ENCODE data around the gene ATAD3C. TPM values are rescaled to one million over a fixed set of nuclear protein-coding genes. Genes with fewer than 3 reads are reported as not detected.

Gene ATAD3C
- not detected in 5 replicates for total RNA-seq (2022; extraction: Qiagen RNA extraction)

GRCh38 chr1:1449099-1449739 is at the start of gene ATAD3C:
Gene ATAD3C, plus strand, starts transcription at chr1:1449689. Its CDS starts 995 bp downstream, at chr1:1450684.

GRCh38 chr1:1406821-1407635 is 42.5 kb upstream of the ATAD3C start, which contains the start of gene MRPL20:
Gene MRPL20, minus strand, starts transcription at chr1:1407293. Its CDS starts 76 bp downstream, at chr1:1407217.

GRCh38 chr1:1421147-1421906 is 28.2 kb upstream of the ATAD3C start, which contains the start of gene ANKRD65:
Gene ANKRD65, minus strand, starts transcription at chr1:1421276. Its CDS starts 271 bp downstream, at chr1:1421005.

GRCh38 chr1:1435106-1435903 is 14.2 kb upstream of the ATAD3C start, which contains the start of gene VWA1:
Gene VWA1, plus strand, starts transcription at chr1:1435690. Its CDS starts 59 bp downstream, at chr1:1435749.

GRCh38 chr1:1471389-1472052 is 22.0 kb downstream of the ATAD3C start, which contains the start of gene ATAD3B:
Gene ATAD3B, plus strand, starts transcription at chr1:1471765. Its CDS starts 120 bp downstream, at chr1:1471885.

GRCh38 chr1:1511533-1512285 is 62.2 kb downstream of the ATAD3C start, which contains the start of gene ATAD3A:
Gene ATAD3A, plus strand, starts transcription at chr1:1512162. Its CDS starts 107 bp downstream, at chr1:1512269.

Other genes with a start within 250 kb of the ATAD3C start
- gene TNFRSF18, start 243.1 kb upstream of the ATAD3C start, total RNA-seq (2022; extraction: Qiagen RNA extraction), result 0.15 to 0.25 TPM (median 0.15 TPM) in 3 of 5 replicates, not detected in the others
- gene TNFRSF4, start 235.5 kb upstream of the ATAD3C start, total RNA-seq (2022; extraction: Qiagen RNA extraction), result 0.11 to 0.19 TPM (median 0.14 TPM) in 3 of 5 replicates, not detected in the others
- 101 to 136 TPM (median 127 TPM) in 5 replicates for gene SDF4, start 217.7 kb upstream of the ATAD3C start, total RNA-seq (2022; extraction: Qiagen RNA extraction)
- gene B3GALT6, start 217.5 kb upstream of the ATAD3C start, total RNA-seq (2022; extraction: Qiagen RNA extraction), result 9.8 to 19.7 TPM (median 18.1 TPM) in 5 replicates
- gene C1QTNF12, start 203.0 kb upstream of the ATAD3C start, total RNA-seq (2022; extraction: Qiagen RNA extraction), result 0.80 to 2.0 TPM (median 1.6 TPM) in 5 replicates
- 34.9 to 47.9 TPM (median 46.3 TPM) in 5 replicates for gene UBE2J2, start 175.8 kb upstream of the ATAD3C start, total RNA-seq (2022; extraction: Qiagen RNA extraction)
- gene SCNN1D, start 169.3 kb upstream of the ATAD3C start, total RNA-seq (2022; extraction: Qiagen RNA extraction), result 0.55 to 1.4 TPM (median 1.1 TPM) in 5 replicates
- gene ACAP3, start 141.8 kb upstream of the ATAD3C start, total RNA-seq (2022; extraction: Qiagen RNA extraction), result 7.7 to 20.8 TPM (median 16.8 TPM) in 5 replicates
- gene PUSL1, start 141.1 kb upstream of the ATAD3C start, total RNA-seq (2022; extraction: Qiagen RNA extraction), result 15.3 to 25.8 TPM (median 22.7 TPM) in 5 replicates
- 44.9 to 66.1 TPM (median 60.9 TPM) in 5 replicates for gene INTS11, start 125.0 kb upstream of the ATAD3C start, total RNA-seq (2022; extraction: Qiagen RNA extraction)
- 15.0 to 22.7 TPM (median 22.0 TPM) in 5 replicates for gene CPTP, start 124.9 kb upstream of the ATAD3C start, total RNA-seq (2022; extraction: Qiagen RNA extraction)
- gene TAS1R3, start 118.4 kb upstream of the ATAD3C start, total RNA-seq (2022; extraction: Qiagen RNA extraction), result 0.14 to 0.30 TPM (median 0.16 TPM) in 5 replicates
- 38.7 to 77.6 TPM (median 66.9 TPM) in 5 replicates for gene DVL1, start 100.3 kb upstream of the ATAD3C start, total RNA-seq (2022; extraction: Qiagen RNA extraction)
- 0.19 to 0.46 TPM (median 0.32 TPM) in 4 of 5 replicates, not detected in the other for gene MXRA8, start 91.1 kb upstream of the ATAD3C start, total RNA-seq (2022; extraction: Qiagen RNA extraction)
- gene AURKAIP1, start 74.5 kb upstream of the ATAD3C start, total RNA-seq (2022; extraction: Qiagen RNA extraction), result 107 to 186 TPM (median 170 TPM) in 5 replicates
- 42.1 to 63.9 TPM (median 54.3 TPM) in 5 replicates for gene CCNL2, start 50.4 kb upstream of the ATAD3C start, total RNA-seq (2022; extraction: Qiagen RNA extraction)
- 130 to 166 TPM (median 137 TPM) in 5 replicates for gene MRPL20, start 42.4 kb upstream of the ATAD3C start, total RNA-seq (2022; extraction: Qiagen RNA extraction)
- 0.07 to 0.19 TPM in 2 of 5 replicates, not detected in the others for gene ANKRD65, start 28.4 kb upstream of the ATAD3C start, total RNA-seq (2022; extraction: Qiagen RNA extraction)
- gene VWA1, start 14.0 kb upstream of the ATAD3C start, total RNA-seq (2022; extraction: Qiagen RNA extraction), result 3.6 to 14.7 TPM (median 14.1 TPM) in 5 replicates
- 1.2 to 3.6 TPM (median 3.0 TPM) in 5 replicates for gene ATAD3B, start 22.1 kb downstream of the ATAD3C start, total RNA-seq (2022; extraction: Qiagen RNA extraction)
- gene ATAD3A, start 62.5 kb downstream of the ATAD3C start, total RNA-seq (2022; extraction: Qiagen RNA extraction), result 28.1 to 41.2 TPM (median 37.2 TPM) in 5 replicates
- gene TMEM240, start 90.9 kb downstream of the ATAD3C start, total RNA-seq (2022; extraction: Qiagen RNA extraction), result 0.24 to 1.1 TPM (median 0.32 TPM) in 5 replicates
- 90.7 to 106 TPM (median 100 TPM) in 5 replicates for gene SSU72, start 125.2 kb downstream of the ATAD3C start, total RNA-seq (2022; extraction: Qiagen RNA extraction)
- 5.8 to 8.8 TPM (median 8.1 TPM) in 5 replicates for gene FNDC10, start 150.4 kb downstream of the ATAD3C start, total RNA-seq (2022; extraction: Qiagen RNA extraction)
- gene MIB2, start 165.8 kb downstream of the ATAD3C start, total RNA-seq (2022; extraction: Qiagen RNA extraction), result 7.2 to 20.5 TPM (median 19.5 TPM) in 5 replicates
- gene MMP23B, start 182.5 kb downstream of the ATAD3C start, total RNA-seq (2022; extraction: Qiagen RNA extraction), result 0.18 to 1.2 TPM (median 0.64 TPM) in 5 replicates
- gene CDK11B, start 209.3 kb downstream of the ATAD3C start, total RNA-seq (2022; extraction: Qiagen RNA extraction), result 24.2 to 26.3 TPM (median 25.5 TPM) in 5 replicates
- 9.2 to 13.4 TPM (median 12.5 TPM) in 5 replicates for gene SLC35E2B, start 243.1 kb downstream of the ATAD3C start, total RNA-seq (2022; extraction: Qiagen RNA extraction)

All from A549 treated with Mapracorat at 1 μM for 4 hours (cell line).